BLaER1 (cell line): ENCODE data around the gene CCDC92.
A peak's percentile ranks its signal among the peaks of the same experiment; 100 is the strongest.

Source experiments
- H3K27ac ChIP-seq: shearing (Covaris generic); formaldehyde crosslinking; 2 replicates; pipeline ENCODE4 v1.8.1; 2022
- H3K27me3 ChIP-seq: shearing (Covaris generic); formaldehyde crosslinking; 2 replicates; pipeline ENCODE4 v1.8.1; 2022
- H3K36me3 ChIP-seq: shearing (Covaris generic); formaldehyde crosslinking; 2 replicates; pipeline ENCODE4 v1.8.1; 2022
- H3K4me1 ChIP-seq: shearing (Covaris generic); formaldehyde crosslinking; 2 replicates; pipeline ENCODE4 v1.8.1; 2022
- H3K4me2 ChIP-seq: shearing (Covaris generic); formaldehyde crosslinking; 2 replicates; pipeline ENCODE4 v1.8.1; 2022
- H3K4me3 ChIP-seq: shearing (Covaris generic); formaldehyde crosslinking; 2 replicates; pipeline ENCODE4 v1.8.1; 2022
- H3K9ac ChIP-seq: shearing (Covaris generic); formaldehyde crosslinking; 2 replicates; pipeline ENCODE4 v1.8.1; 2022
- H3K9me3 ChIP-seq: shearing (Covaris generic); formaldehyde crosslinking; 2 replicates; pipeline ENCODE4 v1.8.1; 2022
- H4K20me1 ChIP-seq: shearing (Covaris generic); formaldehyde crosslinking; 2 replicates; pipeline ENCODE4 v1.8.1; 2022
- Cebpa-rat ChIP-seq: shearing (Covaris generic); IDR thresholded peaks from 2 replicates; pipeline ENCODE4 v1.8.1; 2022

Gene CCDC92, protein sequence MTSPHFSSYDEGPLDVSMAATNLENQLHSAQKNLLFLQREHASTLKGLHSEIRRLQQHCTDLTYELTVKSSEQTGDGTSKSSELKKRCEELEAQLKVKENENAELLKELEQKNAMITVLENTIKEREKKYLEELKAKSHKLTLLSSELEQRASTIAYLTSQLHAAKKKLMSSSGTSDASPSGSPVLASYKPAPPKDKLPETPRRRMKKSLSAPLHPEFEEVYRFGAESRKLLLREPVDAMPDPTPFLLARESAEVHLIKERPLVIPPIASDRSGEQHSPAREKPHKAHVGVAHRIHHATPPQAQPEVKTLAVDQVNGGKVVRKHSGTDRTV

DNA sequence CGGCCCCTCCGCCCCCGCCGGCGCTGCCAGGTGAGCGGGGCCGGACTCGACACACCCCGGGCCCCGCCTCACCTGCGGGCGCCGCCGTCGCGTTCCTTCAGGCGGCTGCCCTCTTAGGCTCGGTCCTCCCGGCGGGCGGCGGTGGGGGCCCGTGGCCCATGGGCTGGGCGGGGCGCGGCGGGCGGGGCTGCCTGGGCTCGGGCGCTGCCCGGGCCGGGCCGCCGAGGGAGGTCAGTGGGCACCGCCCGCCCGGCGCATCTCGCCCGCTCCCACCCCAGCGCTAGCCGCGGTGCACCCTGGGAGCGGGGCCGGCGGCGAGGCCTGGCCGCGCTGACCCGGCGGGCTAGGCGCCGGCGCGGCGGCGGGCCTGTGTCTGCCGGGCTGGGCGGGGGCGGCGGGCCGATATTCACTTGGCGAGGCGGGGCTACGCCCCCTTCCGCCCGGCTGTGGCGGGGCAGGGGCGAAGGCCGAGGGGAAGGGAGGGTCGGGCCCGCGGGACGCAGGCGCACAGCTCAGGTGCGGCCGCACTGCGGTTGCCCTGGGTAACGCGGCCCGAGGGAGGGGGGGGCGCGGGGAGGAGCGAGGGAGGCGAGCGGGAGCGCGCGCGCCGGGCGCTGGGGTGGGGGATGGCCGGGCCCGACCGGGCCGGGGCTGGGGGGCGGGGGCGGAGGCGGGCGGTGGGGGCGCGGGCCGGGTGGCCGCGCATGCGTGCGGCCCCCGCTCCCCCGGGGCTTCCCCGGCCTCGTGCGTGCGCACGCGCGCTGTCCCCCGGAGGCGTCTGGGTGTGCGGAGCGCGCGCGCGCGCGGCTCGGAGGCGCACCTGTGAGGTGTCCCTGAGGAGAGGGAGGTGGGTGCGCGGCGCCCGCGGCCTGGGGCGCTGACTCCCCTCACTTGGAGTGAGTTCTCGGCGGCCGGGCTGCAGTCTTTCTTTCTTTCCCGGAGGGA, at the start of gene CCDC92, which contains the start of gene ZNF664:
CCDC92 (minus strand) TSS at position 375 of the 945 bp plus-strand sequence. CDS start 28,526 bp downstream, outside the sequence.
ZNF664 (plus strand) TSS at position 759 of the 945 bp plus-strand sequence. CDS start 38,930 bp downstream, outside the sequence.
- Histone ChIP-seq H3K27ac (peak within 1 kb of the TSS; percentile 90), H3K9me3 (no peaks in the 10 kb centered on the region), H4K20me1 (peaks cover 85% of the 10 kb centered on the region), H3K36me3 (peaks cover 23% of the 10 kb centered on the region), H3K4me1 (peaks cover 30% of the 10 kb centered on the region), H3K9ac (peak within 1 kb of the TSS; percentile 93), H3K4me2 (peak within 1 kb of the TSS; percentile 100), H3K4me3 (peak within 1 kb of the TSS; percentile 99), H3K27me3 (peaks cover 9% of the 10 kb centered on the region; the same call in 1 of the 2 replicates)
- no peak for TF ChIP-seq Cebpa-rat

DNA sequence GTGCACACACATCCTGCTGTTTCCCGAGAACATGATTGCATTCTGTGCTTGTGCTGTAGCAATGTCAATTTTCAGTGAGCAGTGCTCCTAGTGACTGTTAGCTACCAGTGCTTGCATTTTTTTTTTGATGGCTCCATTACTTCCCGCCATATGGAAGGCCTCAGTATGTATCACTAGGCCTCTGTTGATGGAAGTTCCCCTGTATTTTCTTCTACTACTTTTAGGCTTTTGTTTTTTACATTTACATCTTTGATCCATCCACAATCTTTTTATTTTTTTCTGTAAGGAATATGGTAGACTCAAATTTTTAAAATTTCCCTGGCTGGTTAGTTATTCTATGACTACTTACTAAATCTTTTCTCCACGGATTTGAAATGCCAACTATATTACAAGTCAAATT, 49.5 kb upstream of the CCDC92 start:
- Histone ChIP-seq H3K9ac (no peak overlapping the region), H3K27me3 (no peaks in the 10 kb centered on the region), H3K4me1 (peaks cover 90% of the 10 kb centered on the region), H3K36me3 (no peaks in the 10 kb centered on the region), H4K20me1 (peaks cover 6% of the 10 kb centered on the region), H3K27ac (no peak overlapping the region), H3K9me3 (no peaks in the 10 kb centered on the region), H3K4me2 (peak overlapping the region; percentile 15; the same call in 1 of the 2 replicates), H3K4me3 (no peak overlapping the region)
- TF ChIP-seq Cebpa-rat, result no peak

DNA sequence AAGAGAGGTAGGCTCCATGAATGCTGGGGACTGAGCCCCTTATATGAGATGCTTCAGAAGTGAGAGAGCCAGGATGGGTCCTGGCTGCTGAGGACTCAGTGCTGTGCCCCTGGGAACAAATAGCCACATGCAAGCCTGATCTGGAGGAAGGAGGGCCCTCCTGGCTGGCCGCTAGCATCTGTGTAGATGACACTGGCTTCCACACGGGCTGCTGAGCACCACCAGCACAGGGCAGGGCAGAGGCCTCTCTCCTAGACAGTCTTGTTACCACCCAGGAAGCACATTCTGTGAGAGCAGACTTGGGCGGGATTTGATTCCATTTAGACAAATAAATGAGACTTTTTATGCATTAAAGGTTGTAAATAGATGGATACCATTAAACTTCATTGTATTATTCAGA, 48.4 kb upstream of the CCDC92 start:
- Histone ChIP-seq H3K9me3 (no peaks in the 10 kb centered on the region), H3K27me3 (no peaks in the 10 kb centered on the region), H3K4me2 (peak overlapping the region; percentile 55), H3K4me3 (no peak overlapping the region), H3K36me3 (0 out of 2 replicates have a peak, but pooled peaks cover 2% of the 10 kb centered on the region), H3K27ac (no peak overlapping the region), H3K9ac (no peak overlapping the region), H4K20me1 (peaks cover 6% of the 10 kb centered on the region), H3K4me1 (peaks cover 79% of the 10 kb centered on the region)
- TF ChIP-seq Cebpa-rat, result no peak

DNA sequence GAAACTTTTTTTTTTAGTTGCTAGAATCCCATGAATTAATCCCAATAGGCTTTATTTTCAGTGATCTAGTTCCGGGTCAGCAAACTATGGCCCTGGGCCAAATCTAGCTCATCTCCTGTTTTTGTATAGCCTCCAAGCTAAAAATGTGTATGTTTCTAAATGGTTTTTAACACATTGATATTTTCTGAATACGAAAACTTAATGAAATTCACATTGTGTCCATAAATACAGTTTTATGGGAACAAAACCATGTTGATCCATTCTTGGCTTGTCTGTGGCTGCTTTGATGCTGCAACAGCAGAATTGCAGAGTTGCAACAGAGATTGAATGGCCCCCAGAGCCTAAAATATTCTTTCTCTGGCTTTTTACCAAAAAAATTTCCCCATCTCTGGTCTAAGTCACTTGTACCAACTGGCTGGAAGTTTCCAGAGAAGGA, 47.9 kb upstream of the CCDC92 start:
- Histone ChIP-seq H3K4me3 (no peak overlapping the region), H3K4me1 (peaks cover 74% of the 10 kb centered on the region), H3K27ac (no peak overlapping the region), H3K4me2 (peak overlapping the region; percentile 55), H4K20me1 (peaks cover 6% of the 10 kb centered on the region), H3K36me3 (peaks cover 7% of the 10 kb centered on the region), H3K27me3 (no peaks in the 10 kb centered on the region), H3K9me3 (no peaks in the 10 kb centered on the region), H3K9ac (no peak overlapping the region)
- no peak for TF ChIP-seq Cebpa-rat

DNA sequence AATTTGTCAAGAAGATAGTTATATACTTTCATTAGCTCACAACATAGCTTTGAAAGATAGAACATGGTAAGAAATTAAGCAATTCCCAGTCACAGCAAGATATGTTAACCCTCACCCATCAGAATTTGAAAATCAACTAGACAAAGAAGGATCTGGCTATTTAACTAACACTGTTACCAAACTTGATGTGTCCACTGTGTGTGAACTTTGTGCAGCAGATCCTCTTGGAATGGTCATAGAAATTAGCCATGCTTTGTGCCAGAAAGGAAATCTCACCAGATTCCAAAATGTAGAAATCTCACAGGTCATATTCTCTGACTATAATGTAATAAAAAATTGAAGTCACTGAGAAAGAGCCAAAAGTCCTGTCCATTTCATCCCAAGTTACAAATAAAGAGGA, 46.5 kb upstream of the CCDC92 start:
- H3K4me3 ChIP-seq, result no peak overlapping the region
- peaks cover 60% of the 10 kb centered on the region for H3K4me1 ChIP-seq
- no peaks in the 10 kb centered on the region for H3K27me3 ChIP-seq
- no peak for TF ChIP-seq Cebpa-rat
- no peak overlapping the region for H3K9ac ChIP-seq
- peak overlapping the region; percentile 60; the same call in 1 of the 2 replicates for H3K27ac ChIP-seq
- no peaks in the 10 kb centered on the region for H4K20me1 ChIP-seq
- peaks cover 19% of the 10 kb centered on the region for H3K36me3 ChIP-seq
- H3K4me2 ChIP-seq, result peak overlapping the region; percentile 66
- no peaks in the 10 kb centered on the region for H3K9me3 ChIP-seq

DNA sequence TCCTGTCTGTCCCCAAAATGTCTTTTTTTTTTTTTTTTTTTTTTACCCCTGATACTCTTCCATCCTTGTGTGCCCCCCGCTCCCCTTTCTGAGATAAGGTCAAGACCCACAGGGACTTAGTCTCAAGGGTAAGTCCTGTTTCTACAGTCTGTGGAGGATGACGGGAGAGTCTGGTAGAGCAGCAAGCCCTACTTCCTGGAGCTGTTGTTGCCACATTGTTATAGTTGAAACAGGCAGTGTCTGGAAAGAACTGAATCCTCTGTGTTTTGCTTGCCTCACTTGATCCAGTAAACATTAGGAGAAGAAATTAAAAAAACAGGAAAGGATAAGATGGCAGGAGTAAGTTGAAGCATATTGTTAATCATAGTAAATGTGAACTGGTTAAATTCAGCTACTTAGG, 45.9 kb upstream of the CCDC92 start:
- H3K9me3 ChIP-seq, result no peaks in the 10 kb centered on the region
- H4K20me1 ChIP-seq, result no peaks in the 10 kb centered on the region
- peak overlapping the region; percentile 40; the same call in 1 of the 2 replicates for H3K9ac ChIP-seq
- peak overlapping the region; percentile 66 for H3K4me2 ChIP-seq
- H3K4me3 ChIP-seq, result no peak overlapping the region
- peaks cover 24% of the 10 kb centered on the region for H3K36me3 ChIP-seq
- TF ChIP-seq Cebpa-rat, result no peak
- no peaks in the 10 kb centered on the region for H3K27me3 ChIP-seq
- H3K4me1 ChIP-seq, result peaks cover 54% of the 10 kb centered on the region
- peak overlapping the region; percentile 60 for H3K27ac ChIP-seq

DNA sequence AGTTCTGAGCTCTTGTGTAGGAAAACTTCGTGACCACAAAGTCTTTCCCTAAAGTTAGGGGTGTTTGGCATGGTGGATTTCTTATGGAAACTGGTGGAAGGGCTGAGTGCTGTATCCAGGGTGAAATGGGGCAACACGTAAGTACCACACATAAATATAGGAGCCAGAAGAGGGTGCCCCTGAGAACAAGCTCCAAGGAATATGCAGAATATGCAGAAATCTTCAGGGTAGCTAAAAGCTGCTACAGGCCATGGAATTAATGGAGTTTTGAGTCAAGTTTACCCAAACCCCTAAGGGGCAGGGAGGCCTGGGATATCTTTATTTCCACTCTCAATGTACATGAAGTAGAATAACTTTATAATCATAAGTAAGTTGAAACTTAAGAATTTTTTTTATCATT, 44.4 kb upstream of the CCDC92 start:
- no peak overlapping the region for H3K4me3 ChIP-seq
- H4K20me1 ChIP-seq, result no peaks in the 10 kb centered on the region
- H3K27me3 ChIP-seq, result no peaks in the 10 kb centered on the region
- H3K4me1 ChIP-seq, result peaks cover 47% of the 10 kb centered on the region
- H3K9ac ChIP-seq, result no peak overlapping the region
- H3K9me3 ChIP-seq, result no peaks in the 10 kb centered on the region
- H3K36me3 ChIP-seq, result peaks cover 39% of the 10 kb centered on the region
- TF ChIP-seq Cebpa-rat, result no peak
- no peak overlapping the region for H3K4me2 ChIP-seq
- no peak overlapping the region for H3K27ac ChIP-seq

DNA sequence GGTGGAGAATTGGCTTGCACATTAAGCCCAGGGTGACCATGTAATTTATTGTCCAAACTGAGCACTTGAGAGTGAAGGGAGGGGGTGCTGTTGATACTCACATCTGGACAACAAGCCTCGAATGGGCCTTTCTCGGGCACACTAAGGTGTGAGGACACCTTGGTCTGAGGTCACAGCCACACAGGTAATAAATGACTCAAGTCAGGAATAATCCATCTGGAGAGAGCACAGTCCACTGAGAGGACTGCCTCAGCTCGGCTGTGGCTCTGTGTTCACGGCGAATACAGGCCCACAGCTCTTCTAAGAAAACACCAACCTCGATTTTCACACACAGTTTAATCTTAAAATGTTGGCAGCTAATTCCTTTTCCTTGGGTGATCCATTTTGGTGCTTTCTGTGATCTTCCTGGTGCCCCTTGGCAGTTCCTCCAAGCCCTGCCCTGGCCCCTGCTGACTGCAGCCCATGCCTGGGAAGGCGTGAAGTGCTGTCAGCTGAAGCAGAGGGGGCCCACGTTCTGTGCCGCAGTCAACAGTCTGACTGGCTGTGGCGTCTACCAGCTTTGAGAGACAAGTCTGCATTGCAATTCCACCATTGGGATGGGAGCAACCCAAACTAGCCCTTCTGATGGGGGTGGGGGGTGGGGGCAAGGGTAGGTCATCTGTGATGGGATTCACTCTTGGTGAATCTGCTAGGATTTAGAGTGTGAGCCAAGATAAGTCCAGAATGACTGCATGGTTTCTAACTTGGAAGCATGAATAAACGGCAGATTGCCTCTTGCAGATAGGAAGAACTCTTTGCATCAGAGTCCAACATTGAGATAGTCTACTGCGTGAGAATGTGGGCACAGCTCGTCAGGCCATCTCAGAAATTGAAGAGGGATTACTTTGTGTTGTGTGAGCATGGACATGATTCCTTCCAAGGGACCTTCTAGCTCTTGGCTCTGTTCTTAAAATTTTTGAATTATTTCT, 43.1 kb upstream of the CCDC92 start:
- no peak overlapping the region for H3K4me3 ChIP-seq
- no peaks in the 10 kb centered on the region for H4K20me1 ChIP-seq
- H3K4me1 ChIP-seq, result peaks cover 34% of the 10 kb centered on the region

DNA sequence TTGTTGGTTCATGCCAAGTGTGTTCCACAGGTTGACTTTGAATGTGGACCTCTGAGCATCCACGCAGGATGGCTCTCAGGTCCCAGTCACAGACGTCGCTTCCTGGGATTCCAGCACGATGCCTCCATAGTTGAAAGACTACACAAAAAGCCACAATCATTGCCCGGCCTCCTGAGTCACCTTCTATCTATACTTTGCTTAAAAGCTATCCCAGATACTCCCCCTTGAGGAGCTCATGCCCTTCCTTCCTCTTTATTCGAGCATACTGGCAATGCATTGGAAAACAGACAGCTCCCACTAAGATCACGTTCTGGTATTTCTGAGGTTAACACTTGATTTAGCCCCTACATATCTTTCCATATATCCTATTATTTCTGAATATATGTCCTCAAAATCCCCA, 40.4 kb upstream of the CCDC92 start:
- Histone ChIP-seq H3K27ac (no peak overlapping the region), H3K4me2 (no peak overlapping the region), H3K27me3 (no peaks in the 10 kb centered on the region), H3K9ac (no peak overlapping the region), H3K36me3 (peaks cover 71% of the 10 kb centered on the region), H3K4me3 (no peak overlapping the region), H3K4me1 (peaks cover 10% of the 10 kb centered on the region), H3K9me3 (no peaks in the 10 kb centered on the region), H4K20me1 (peaks cover 8% of the 10 kb centered on the region)
- no peak for TF ChIP-seq Cebpa-rat

More for the DNA sequence above, 43.1 kb upstream of the CCDC92 start:
- Histone ChIP-seq H3K27me3 (no peaks in the 10 kb centered on the region), H3K9me3 (no peaks in the 10 kb centered on the region), H3K36me3 (peaks cover 51% of the 10 kb centered on the region), H3K27ac (no peak overlapping the region), H3K9ac (no peak overlapping the region), H3K4me2 (no peak overlapping the region)
- no peak for TF ChIP-seq Cebpa-rat
